NCI-H82 treated with DMSO at 0.1 percent for 48 hours (cell line): Measurements from ENCODE around the gene ZNF625.
"Not testable (repeated sequence)": the region's sequence is repeated elsewhere in the genome, so short reads cannot be mapped to it uniquely, and the experiment has no call there.

ENCODE experiments used
- DNase-seq: peaks from one replicate; lab custom pipeline; 2025; ENCODE audit not compliant: unreplicated experiment; lab: John Stamatoyannopoulos, UW

ZNF625 gene

DNA sequence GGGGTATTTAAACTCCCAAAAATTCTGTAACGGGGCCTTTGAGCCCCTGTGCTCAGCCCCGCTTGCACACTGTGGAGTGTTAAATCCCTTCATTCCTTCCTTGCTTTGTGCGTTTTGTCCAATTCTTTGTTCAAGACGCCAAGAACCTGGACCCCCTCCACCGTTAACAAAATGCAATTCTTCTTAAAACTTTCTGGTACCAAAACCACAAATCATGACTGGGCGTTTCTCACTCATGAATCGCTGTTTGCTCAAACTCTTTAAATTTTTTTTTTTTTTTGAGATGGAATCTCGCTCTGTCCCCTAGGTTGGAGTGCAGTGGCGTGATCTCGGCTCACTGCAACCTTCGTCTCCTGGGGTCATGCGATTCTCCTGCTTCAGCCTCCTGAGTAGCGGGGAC, 17.3 kb downstream of the ZNF625 start:
- no peak for DNase-seq

GRCh38 chr19:12137221-12137940, 19.2 kb downstream of the ZNF625 start:
- DNase-seq = no peak

DNA sequence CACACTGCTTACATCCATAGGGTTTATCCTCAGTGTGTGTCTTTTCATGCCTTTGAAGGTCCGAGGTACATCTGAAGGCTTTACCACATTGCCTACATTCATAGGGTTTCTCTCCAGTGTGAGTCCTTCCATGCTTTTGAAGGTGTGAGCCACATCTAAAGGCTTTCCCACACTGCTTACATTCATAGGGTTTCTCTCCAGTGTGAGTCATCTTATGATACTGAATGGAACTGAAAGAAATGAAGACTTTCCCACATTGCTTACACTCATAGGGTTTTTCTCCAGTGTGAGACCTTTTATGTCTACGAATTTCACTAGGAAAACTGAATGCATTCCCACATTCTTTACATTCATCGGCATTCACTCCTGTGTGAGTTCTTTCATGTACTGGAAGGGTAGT, 23.5 kb downstream of the ZNF625 start:
- no peak for DNase-seq

DNA sequence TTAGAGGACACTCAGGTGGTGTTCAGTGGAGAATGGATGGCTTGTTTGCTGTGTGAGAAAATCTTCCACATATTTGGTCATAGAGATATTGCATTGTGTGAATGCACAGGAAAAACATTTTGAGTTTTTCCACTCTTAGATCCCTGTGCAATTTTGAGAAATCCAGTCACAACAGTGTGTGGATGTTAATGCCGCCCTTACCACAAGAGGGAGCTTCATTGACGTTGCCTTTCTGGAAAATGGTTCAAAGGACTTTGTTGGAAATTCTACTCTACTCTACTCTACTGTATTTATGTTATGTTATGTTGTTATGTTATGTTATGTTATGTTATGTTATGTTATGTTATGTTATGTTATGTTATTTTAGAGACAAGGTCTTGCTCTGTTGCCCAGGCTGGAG, 29.8 kb downstream of the ZNF625 start:
- DNase-seq = no peak

GRCh38 chr19:12117201-12117970, 39.1 kb downstream of the ZNF625 start:
- DNase-seq = no peak

- no peak for DNase-seq
Measured at GRCh38 chr19:12113121-12113520, 43.4 kb downstream of the ZNF625 start.

DNA sequence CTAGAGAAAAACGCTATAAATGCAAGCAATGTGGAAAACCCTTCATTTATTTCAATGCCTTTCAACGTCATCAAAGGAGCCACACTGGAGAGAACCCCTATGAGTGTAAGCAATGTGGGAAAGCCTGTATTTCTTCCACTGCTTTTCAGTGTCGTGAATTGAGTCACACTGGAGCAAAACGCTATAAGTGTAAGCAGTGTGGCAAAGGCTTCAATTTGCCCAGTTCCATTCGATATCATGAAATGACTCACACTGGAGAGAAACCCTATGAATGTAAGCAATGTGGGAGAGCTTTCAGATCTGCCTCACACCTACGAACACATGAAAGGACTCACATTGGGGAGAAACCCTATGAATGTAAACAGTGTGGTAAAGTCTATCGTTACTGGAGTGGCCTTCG, 43.8 kb downstream of the ZNF625 start:
- no peak for DNase-seq

GRCh38 chr19:12111943-12112637, 44.4 kb downstream of the ZNF625 start:
- no peak for DNase-seq

DNA sequence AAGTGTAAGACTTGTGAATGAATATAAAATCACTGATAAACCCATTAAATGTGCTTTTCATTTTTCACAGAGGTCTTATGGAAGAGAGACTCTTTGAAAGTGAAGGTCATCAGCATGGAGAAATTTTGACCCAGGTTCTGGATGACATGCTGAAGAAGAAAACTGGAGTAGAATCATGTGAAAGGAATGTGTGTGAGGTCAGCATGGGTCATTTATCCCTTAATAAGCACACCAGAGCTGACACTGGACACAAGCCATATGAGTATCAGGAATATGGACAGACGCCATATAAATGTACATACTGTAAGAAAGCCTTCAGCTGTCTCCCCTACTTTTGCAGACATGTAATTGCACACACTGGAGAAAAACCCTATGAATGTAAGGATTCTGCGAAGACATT, 45.4 kb downstream of the ZNF625 start:
- DNase-seq = no peak

DNA sequence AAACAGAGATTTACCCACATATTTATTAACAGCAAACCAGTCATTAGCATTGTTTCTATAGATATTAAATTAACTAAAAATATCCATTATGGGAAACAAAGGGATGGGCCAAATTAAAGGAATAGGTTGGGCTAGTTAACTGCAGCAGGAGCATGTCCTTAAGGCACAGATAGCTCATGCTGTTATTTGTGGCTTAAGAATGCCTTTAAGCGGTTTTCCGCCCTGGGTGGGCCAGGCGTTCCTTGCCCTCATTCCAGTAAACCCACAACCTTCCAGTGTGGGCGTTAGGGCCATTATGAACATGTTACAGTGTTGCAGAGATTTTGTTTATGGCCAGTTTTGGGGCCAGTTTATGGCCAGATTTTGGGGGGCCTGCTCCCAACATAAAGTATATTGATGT, 52.6 kb downstream of the ZNF625 start:
- DNase-seq = not testable (repeated sequence)

GRCh38 chr19:12098040-12098439, 58.5 kb downstream of the ZNF625 start:
- no peak for DNase-seq

DNA sequence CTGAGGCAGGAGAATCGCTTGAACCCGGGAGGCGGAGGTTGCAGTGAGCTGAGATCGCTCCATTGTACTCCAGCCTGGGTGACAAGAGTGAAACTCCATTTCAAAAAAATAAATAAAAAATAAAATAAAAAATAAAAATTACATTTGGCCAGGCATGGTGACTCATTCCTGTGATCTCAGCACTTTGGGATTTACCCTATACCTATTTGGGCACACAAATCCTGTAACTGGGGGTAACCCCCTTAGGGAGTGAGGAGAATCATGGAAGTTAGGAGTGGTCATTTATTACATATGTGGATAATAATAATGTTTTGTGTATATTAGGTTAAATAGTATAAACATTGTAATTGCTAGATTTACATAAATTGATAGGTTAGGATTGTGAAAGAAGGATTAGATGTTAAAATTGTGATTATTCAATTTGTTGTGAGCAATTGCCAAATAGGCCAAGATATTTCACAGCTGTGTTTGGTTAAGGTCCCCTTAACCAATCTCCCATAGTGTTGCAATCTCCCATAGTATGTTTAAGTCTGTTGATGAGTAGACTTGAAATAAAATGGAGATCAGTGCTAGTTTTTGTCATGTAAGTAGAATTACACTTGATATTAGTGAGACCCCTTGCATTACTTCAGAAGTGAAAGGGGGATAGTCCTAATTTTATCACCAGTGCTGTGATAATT, 61.3 kb downstream of the ZNF625 start:
- no peak for DNase-seq
